GM12878 (cell line): ENCODE data around the gene CNST. TPM values are rescaled to one million over a fixed set of nuclear protein-coding genes. Genes with fewer than 3 reads are reported as not detected.

ENCODE experiments used
- ATAC-seq: fragments of 200-7000 bp; cut with Tn5 transposase; 3 replicates; pipeline ENCODE4 v1.9.1; 2020; ENCODE audit warnings: mild to moderate bottlenecking, moderate library complexity
- BruUV-seq: library from RNA; stranded (reverse); fragments of 400-500 nt; replicated peaks from 2 replicates; lab custom pipeline; 2021; lab: Mats Ljungman, UMichigan
- CTCF ChIA-PET: fragments of 300-600 bp; sonication (Branson Sonifier 250); formaldehyde crosslinking; extraction: SDS; loops from one replicate; lab custom pipeline; 2021; ENCODE audit warnings: inconsistent platforms; lab: Yijun Ruan, JAX
- POLR2A ChIA-PET: fragments of 350-600 bp; formaldehyde crosslinking; extraction: SDS; loops from one replicate; lab custom pipeline; 2021; ENCODE audit warnings: inconsistent platforms; lab: Charles Lee
- RAD21 ChIA-PET: fragments of 300-600 bp; sonication (Branson Sonifier 250); formaldehyde crosslinking; loops from one replicate; lab custom pipeline; 2023; ENCODE audit warnings: antibody characterized with exemption; ENCODE audit not compliant: unreplicated experiment; lab: Charles Lee
- SMC1A ChIA-PET: fragments of 300-600 bp; sonication (Branson Sonifier 250); formaldehyde crosslinking; loops from one replicate; lab custom pipeline; 2023; ENCODE audit not compliant: unreplicated experiment, uncharacterized antibody; lab: Charles Lee
- DNase-seq: peaks from one replicate; pipeline ENCODE4 v3.0.0-alpha.2; 2011; ENCODE audit warnings: low read depth, low spot score
- FAIRE-seq: peaks from 3 replicates; lab custom pipeline; 2011; peaks lifted over from hg19 to GRCh38; lab: Jason Lieb, UNC
- H2AFZ ChIP-seq: 2 replicates; pipeline ENCODE4 v1.6.0; 2011; ENCODE audit warnings: low read depth, low read length, control low read depth; ENCODE audit not compliant: control insufficient read depth
- H3K27ac ChIP-seq: 2 replicates; pipeline ENCODE4 v1.5.1; 2011; ENCODE audit warnings: control low read depth; ENCODE audit not compliant: control insufficient read depth, insufficient read depth
- H3K27me3 ChIP-seq, 2 experiments: replicated peaks in 1 of 2; 2 replicates each; pipeline versions ENCODE4 v1.6.0 to v1.6.1; 2011; ENCODE audit warnings: low read length in 1 of 2; ENCODE audit not compliant: control insufficient read depth in 2 of 2, insufficient read depth in 2 of 2
- H3K36me3 ChIP-seq, 2 experiments: 2 replicates each; pipeline ENCODE4 v1.5.1; 2011; ENCODE audit warnings: low read length in 1 of 2; ENCODE audit not compliant: control insufficient read depth in 2 of 2, insufficient read depth in 2 of 2
- H3K4me1 ChIP-seq: 2 replicates; pipeline ENCODE4 v1.6.1; 2011; ENCODE audit warnings: mild to moderate bottlenecking, low read length, moderate library complexity, mixed read lengths; ENCODE audit not compliant: control insufficient read depth, insufficient read depth
- H3K4me2 ChIP-seq: 2 replicates; pipeline ENCODE4 v1.6.0; 2011; ENCODE audit warnings: control low read depth; ENCODE audit not compliant: control insufficient read depth, insufficient read depth
- H3K4me3 ChIP-seq: fragments of 200-600 bp; sonication (generic); 2 replicates; pipeline ENCODE4 v1.5.1; 2016
- H3K79me2 ChIP-seq: 2 replicates; pipeline ENCODE4 v1.6.0; 2011; ENCODE audit warnings: low read length; ENCODE audit not compliant: control insufficient read depth, insufficient read depth
- H3K9ac ChIP-seq: 2 replicates; pipeline ENCODE4 v1.8.0; 2011; ENCODE audit warnings: low read length, control low read depth, mixed read lengths; ENCODE audit not compliant: control insufficient read depth, insufficient read depth
- H3K9me3 ChIP-seq: replicated peaks from 3 replicates; pipeline ENCODE4 v1.5.1; 2011; ENCODE audit warnings: mild to moderate bottlenecking, low read length; ENCODE audit not compliant: control insufficient read depth, insufficient read depth
- H4K20me1 ChIP-seq: 2 replicates; pipeline ENCODE4 v1.6.0; 2011; ENCODE audit not compliant: control insufficient read depth, insufficient read depth
- BHLHE40 ChIP-seq, 2 experiments: fragments of 450-650 bp in 1 of 2; IDR thresholded peaks; 2 replicates each; pipeline ENCODE4 v1.6.1; 2011 to 2017; ENCODE audit warnings: low read depth in 2 of 2, borderline replicate concordance in 1 of 2, improper control_type of control experiment in 1 of 2, low read length in 1 of 2, mild to moderate bottlenecking in 1 of 2
- CBX5 ChIP-seq: sonication (generic); IDR thresholded peaks from 2 replicates; pipeline ENCODE4 v1.6.1; 2016; ENCODE audit warnings: low read depth, moderate library complexity, mild to moderate bottlenecking, inconsistent platforms
- CREM ChIP-seq: IDR thresholded peaks from 2 replicates; pipeline ENCODE4 v1.6.1; 2014; ENCODE audit warnings: antibody characterized with exemption, low read depth
- E2F4 ChIP-seq: IDR thresholded peaks from 2 replicates; pipeline ENCODE4 v1.6.1; 2012; ENCODE audit warnings: low read depth, low read length, improper control_type of control experiment
- POLR2A ChIP-seq: IDR thresholded peaks from 2 replicates; pipeline ENCODE4 v1.6.1; 2011; ENCODE audit warnings: low read depth, mild to moderate bottlenecking, low read length
- PRDM15 ChIP-seq: fragments of 450-650 bp; formaldehyde crosslinking; IDR thresholded peaks from 2 replicates; pipeline ENCODE4 v1.4.0; 2020; ENCODE audit warnings: mild to moderate bottlenecking, moderate library complexity
- RBBP5 ChIP-seq: fragments of 200-600 bp; sonication (generic); conservative IDR thresholded peaks from 2 replicates; pipeline ENCODE4 v1.6.1; 2016
- RUNX3 ChIP-seq: IDR thresholded peaks from 2 replicates; pipeline ENCODE4 v1.6.1; 2012; ENCODE audit warnings: low read length, inconsistent platforms
- ZNF622 ChIP-seq: fragments of 450-650 bp; IDR thresholded peaks from 2 replicates; pipeline ENCODE4 v1.6.1; 2017; ENCODE audit warnings: mild to moderate bottlenecking, inconsistent platforms
- WGBS: methylation state at CpG from one replicate; pipeline ENCODE4 v1.1.6; 2016; ENCODE audit warnings: low lambda C conversion rate; ENCODE audit not compliant: insufficient replicate concordance, insufficient coverage; ENCODE audit errors: missing lambda C conversion rate; 5-methylcytosine and 5-hydroxymethylcytosine counted together
- in situ Hi-C: fragments of 300-500 bp; cut with MboI; formaldehyde crosslinking; loops from 9 replicates; pipeline ENCODE4 v1.14.3; 2018; ENCODE audit warnings: mixed read lengths
- intact Hi-C: fragments of 100-400 bp; cut with micrococcal nuclease; formaldehyde crosslinking; loops from one replicate; pipeline ENCODE4 v1.14.2; 2022; ENCODE audit not compliant: unreplicated experiment
- polyA plus RNA-seq, 11 experiments: library from polyadenylated mRNA; depleted of rRNA in 4 of 11; unstranded in 6 of 11; stranded (reverse) in 5 of 11; fragments of >200 nt; fragmentation: Nextera tagmentation in 4 of 11; fragmentation: Illumina TruSeq in 1 of 11; extraction: Ambion mirVana in 4 of 11; extraction: Trizol in 1 of 11; gene quantifications; 1 replicate in 1 of 11; 2 replicates in 10 of 11; pipeline versions ENCODE4 v1.2.1 to v1.2.3, GENCODE V29; 2011 to 2016; ENCODE audit warnings: inconsistent platforms in 2 of 11, missing spikeins in 2 of 11, low read depth in 1 of 11
- total RNA-seq, 4 experiments: library from RNA; depleted of rRNA in 3 of 4; stranded (reverse); fragments of >200 nt in 3 of 4; fragmentation: Illumina TruSeq in 1 of 4; extraction: Trizol in 1 of 4; gene quantifications; 2 replicates each; pipeline versions ENCODE4 v1.2.1 to v1.2.3, GENCODE V29; 2013 to 2021

CNST gene
- total and polyA plus RNA-seq, 10 of the 15 experiments (the other 5 are each of a cell fraction or from before 2014, with no cell fraction given), result 4.8 to 16.2 (median 12.3) TPM

GRCh38 chr1:246527402-246528088 is 38.7 kb upstream of the CNST start:
- SMC1A ChIA-PET, result interaction anchor here (1.8 kb wide), 1 partner anchor 22 kb away, joined by 4 read pairs; no protein-coding TSS in a partner anchor
- intact Hi-C loops, result no loop called here
- H3K27me3 ChIP-seq, result no peaks in the 10 kb centered on the region

GRCh38 chr1:246528933-246529731 is 37.1 kb upstream of the CNST start:
- no peak overlapping the region for H3K4me3 ChIP-seq
- H2AFZ ChIP-seq, result no peak overlapping the region
- no peaks in the 10 kb centered on the region for H3K79me2 ChIP-seq
- no peak overlapping the region for H3K4me2 ChIP-seq
- H3K9me3 ChIP-seq, result peaks cover 9% of the 10 kb centered on the region; the same call in 1 of the 3 replicates
- ChIA-PET POLR2A (no interaction called here), SMC1A (no interaction called here), RAD21 (no interaction called here), CTCF (no interaction called here)
- intact Hi-C loops (no loop called here), in situ Hi-C loops (no loop called here)
- FAIRE-seq (no peak), ATAC-seq (no peak), DNase-seq (no peak)
- no peaks in the 10 kb centered on the region for H4K20me1 ChIP-seq
- H3K4me1 ChIP-seq, result peaks cover 8% of the 10 kb centered on the region; the same call in 1 of the 2 replicates
- no peak overlapping the region for H3K9ac ChIP-seq
- no TSS peak for BruUV-seq
- H3K36me3 ChIP-seq, result no peaks in the 10 kb centered on the region
- WGBS, result 67% methylated on average over 8 of the region's 8 CpGs
- H3K27me3 ChIP-seq, result no peaks in the 10 kb centered on the region; a peak in 1 of 4 replicates
- no peak overlapping the region for H3K27ac ChIP-seq
- TF ChIP-seq E2F4 (no peak), PRDM15 (CRISPR knock-in tag) (no peak), ZNF622 (no peak), BHLHE40 (IDR thresholded peaks at IDR 0.05; ENCODE audit: borderline replicate concordance in 1 of 2, low read depth in 2 of 2, low read length in 1 of 2) (no peak), RBBP5 (no peak), CBX5 (no peak)

More at GRCh38 chr1:246527402-246528088, 38.7 kb upstream of the CNST start:
- Histone ChIP-seq H3K4me3 (no peak overlapping the region), H2AFZ (peak overlapping the region; percentile 90), H3K79me2 (no peaks in the 10 kb centered on the region), H3K9ac (no peak overlapping the region), H3K27ac (peak overlapping the region; percentile 44), H4K20me1 (no peaks in the 10 kb centered on the region), H3K4me2 (no peak overlapping the region), H3K4me1 (peaks cover 8% of the 10 kb centered on the region; the same call in 1 of the 2 replicates), H3K9me3 (peaks cover 9% of the 10 kb centered on the region; the same call in 1 of the 3 replicates), H3K36me3 (no peaks in the 10 kb centered on the region)
- no peak for FAIRE-seq
- TF ChIP-seq RUNX3, result peak; percentile 47; the same call in 1 of the 2 replicates
- no peak for TF ChIP-seq CREM
- peak; percentile 52 for TF ChIP-seq POLR2A
- ChIA-PET POLR2A (no interaction called here), CTCF (interaction anchor here (0.8 kb wide), 1 partner anchor 21 kb away, joined by 4 read pairs; no protein-coding TSS in a partner anchor), RAD21 (no interaction called here)
- ATAC-seq, result peak; percentile 69
- in situ Hi-C loops, result no loop called here
- BruUV-seq, result no TSS peak
- WGBS, result 8% methylated on average over 5 of the region's 5 CpGs
- DNase-seq, result no peak
